Measurements from ENCODE around the gene SRSF4.
A peak's percentile ranks its signal among the peaks of the same experiment; 100 is the strongest.
"Not testable (repeated sequence)": the region's sequence is repeated elsewhere in the genome, so short reads cannot be mapped to it uniquely, and the experiment has no call there.

SRSF4 gene

GRCh38 chr1:29124366-29125236 lies 57.1 kb downstream of the SRSF4 start:
- DNase-seq = peak; percentile 56 to 76 (median 59)

- DNase-seq = no peak
Observed at GRCh38 chr1:29123887-29124365, 57.8 kb downstream of the SRSF4 start, which contains the start of gene TMEM200B. TSS of gene TMEM200B (minus strand) at chr1:29123903. CDS start at chr1:29121828, 2,075 bp downstream.

- DNase-seq = peak in 2 of 3 donors; percentile 20 to 45
Observed at GRCh38 chr1:29123053-29123886, 58.4 kb downstream of the SRSF4 start.

DNA sequence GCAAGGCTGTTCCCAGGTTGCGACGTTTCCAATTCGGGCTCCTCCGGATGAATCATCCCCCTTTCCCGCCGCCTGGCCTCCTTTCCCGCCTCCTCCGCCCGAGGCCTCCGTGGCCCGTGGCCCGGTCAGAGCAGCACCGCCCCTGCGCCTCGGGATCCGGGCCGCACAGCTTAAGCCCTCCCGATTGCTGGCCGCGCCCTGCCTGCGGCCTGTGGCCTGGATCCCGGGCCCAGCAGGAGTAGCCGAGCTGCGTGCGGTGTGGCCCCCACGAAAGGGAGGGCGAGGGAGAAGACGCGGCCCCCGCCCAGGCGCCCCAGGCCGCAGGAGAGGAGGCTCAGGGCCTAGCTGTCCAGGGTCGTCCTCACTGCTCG lies 59.0 kb downstream of the SRSF4 start:
- peak; percentile 49 to 75 (median 52) for DNase-seq

- DNase-seq = peak; percentile 63 to 85 (median 71)
Observed at GRCh38 chr1:29121936-29122681, 59.6 kb downstream of the SRSF4 start.

- DNase-seq = peak in 1 of 3 donors; percentile 41
Observed at GRCh38 chr1:29121516-29121935, 60.2 kb downstream of the SRSF4 start.

GRCh38 chr1:29120947-29121485 lies 60.7 kb downstream of the SRSF4 start:
- DNase-seq = peak; percentile 60 to 86 (median 71)

- no peak for DNase-seq
Observed at GRCh38 chr1:29120367-29120766, 61.3 kb downstream of the SRSF4 start.

- no peak for DNase-seq
Observed at GRCh38 chr1:29119121-29119929, 62.4 kb downstream of the SRSF4 start.

DNA sequence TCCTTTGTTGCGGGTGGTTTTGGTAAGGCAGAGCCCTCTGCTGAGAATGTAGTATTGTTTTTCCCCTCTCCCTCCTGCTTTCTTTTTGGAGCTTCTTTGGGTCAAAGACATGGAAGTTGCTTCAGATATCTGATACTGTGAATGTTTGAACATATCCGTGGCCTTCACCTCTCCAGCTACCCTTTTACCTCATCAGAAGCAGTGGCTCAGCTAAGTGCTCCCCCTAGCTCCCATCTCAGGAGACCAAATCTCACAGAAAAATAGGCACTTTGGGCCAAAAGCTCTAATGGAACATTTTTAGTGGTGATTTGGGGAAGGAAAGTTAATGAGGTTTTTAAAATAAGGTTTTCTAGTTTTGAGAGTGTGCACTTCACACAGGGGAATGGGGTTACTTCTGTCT lies 64.3 kb downstream of the SRSF4 start:
- no peak for DNase-seq

- no peak for DNase-seq
Observed at GRCh38 chr1:29114654-29115053, 67.0 kb downstream of the SRSF4 start.

DNA sequence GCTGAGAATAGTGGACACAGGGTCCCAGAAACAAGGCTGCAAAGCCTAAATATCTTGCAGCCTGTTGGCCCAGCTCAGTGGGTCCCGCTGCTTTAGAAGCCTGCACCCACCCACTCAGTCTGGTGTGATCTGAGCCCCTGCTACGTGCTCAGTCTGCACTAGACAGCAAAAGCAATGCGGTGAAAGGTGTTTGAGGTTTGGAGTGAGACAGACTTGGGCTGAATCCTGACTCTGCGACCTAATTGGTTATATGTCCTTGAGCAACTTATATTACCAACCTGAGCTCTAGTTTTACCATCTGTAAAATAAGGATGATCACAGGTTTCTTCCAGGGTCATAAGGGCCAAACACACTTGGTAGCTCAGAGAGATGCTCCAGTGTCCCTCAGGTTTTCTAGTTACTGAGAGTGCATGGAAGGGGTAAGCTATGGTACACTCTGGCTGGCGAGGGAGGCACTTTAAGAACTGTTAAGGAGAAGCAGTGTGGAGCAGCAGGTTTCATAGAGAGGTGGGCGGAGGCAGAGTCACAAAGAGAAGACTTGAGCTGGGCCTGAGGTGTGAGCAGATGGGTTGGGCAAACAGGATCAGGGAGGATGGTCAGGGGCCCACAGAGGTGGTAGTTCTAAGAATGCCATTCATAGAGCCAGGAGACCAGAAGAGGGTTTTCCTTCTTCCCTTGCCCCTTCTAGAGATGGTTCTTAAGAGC lies 68.1 kb downstream of the SRSF4 start:
- DNase-seq = no peak

DNA sequence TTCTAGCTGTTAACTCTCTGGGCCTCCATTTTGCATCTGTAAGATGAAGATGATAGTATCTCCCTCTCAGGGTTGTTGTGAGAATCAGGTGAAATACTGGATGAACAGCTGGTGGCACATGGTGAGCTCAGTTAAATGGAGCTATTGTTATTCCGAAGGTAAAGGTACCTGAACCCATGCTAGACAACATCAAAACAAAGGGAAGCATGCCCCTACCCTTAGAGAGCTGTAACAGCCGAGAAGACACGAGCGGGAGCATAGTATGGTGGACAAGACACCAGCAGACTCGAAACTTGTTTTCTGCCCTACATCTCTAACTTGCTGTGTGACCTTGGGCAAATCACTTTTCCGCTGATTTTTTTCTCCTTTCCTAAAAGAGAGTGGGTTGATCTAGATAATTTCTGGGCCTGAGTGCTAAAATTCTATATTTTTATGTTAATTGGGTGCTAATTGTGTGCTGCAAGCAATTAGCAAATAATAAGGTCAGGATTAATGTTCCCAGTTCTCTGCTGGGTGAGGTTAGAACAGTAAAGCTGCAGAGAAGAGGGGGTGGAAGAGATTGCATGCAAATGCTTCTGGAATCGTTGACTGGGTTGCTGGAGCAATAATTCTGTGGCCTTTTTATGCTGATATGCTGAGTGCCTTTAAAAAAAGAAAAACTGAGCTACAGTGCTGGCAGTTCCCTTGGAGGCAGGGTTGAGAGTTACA lies 68.8 kb downstream of the SRSF4 start:
- DNase-seq = no peak

DNA sequence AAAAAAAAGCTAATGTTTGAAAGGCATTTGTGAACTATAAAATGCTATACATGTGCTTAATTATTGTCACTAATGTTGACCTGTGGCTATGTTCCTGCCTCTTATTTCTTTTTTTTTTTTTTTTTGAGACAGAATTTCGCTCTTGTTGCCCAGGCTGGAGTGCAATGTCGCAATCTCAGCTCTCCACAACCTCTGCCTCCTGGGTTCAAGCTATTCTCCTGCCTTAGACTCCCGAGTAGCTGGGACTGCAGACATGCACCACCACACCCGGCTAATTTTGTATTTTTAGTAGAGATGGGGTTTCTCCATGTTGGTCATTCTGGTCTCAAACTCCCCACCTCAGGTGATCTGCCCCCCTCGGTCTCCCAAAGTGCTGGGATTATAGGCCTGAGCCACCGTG lies 73.7 kb downstream of the SRSF4 start:
- not testable (repeated sequence) for DNase-seq

GRCh38 chr1:29105822-29106221 lies 75.9 kb downstream of the SRSF4 start:
- peak in 2 of 3 donors; percentile 20 to 35 for DNase-seq

- no peak for DNase-seq
Observed at GRCh38 chr1:29100487-29100886, 81.2 kb downstream of the SRSF4 start.

DNA sequence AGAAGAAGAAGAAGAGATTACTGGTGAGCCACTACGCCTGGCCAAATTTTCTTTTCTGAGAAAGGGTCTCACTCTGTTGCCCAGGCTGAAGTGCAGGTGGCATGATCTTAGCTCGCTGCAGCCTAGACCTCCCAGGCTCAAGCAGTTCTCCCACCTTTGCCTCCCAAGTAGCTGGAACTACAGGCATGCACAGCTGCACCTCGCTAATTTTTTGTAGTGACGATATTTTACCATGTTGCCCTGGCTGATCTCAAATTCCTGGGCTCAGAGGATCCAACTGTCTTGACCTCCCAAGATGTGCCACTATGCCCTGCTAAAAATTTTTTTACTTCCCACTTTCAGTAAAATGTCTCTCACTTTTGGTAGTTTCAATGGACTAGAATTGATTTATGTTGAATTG lies 82.4 kb downstream of the SRSF4 start:
- DNase-seq = no peak
